ENCODE data around the gene SLC4A2.

The SLC4A2 gene

GRCh38 chr7:151093748-151094147 lies 34.4 kb downstream of the SLC4A2 start:
- Histone ChIP-seq H3K4me2 (ENCODE audit: low read length) (no peak overlapping the region), H3K36me3 (replicated peaks; ENCODE audit: low read depth, low read length) (peaks cover 11% of the 10 kb centered on the region), H3K9me3 (ENCODE audit: insufficient read depth, low read length) (no peaks in the 10 kb centered on the region), H3K27ac (ENCODE audit: low read length) (no peak overlapping the region), H4K20me1 (ENCODE audit: insufficient read depth, low read length) (peaks cover 55% of the 10 kb centered on the region), H3K4me1 (ENCODE audit: low read length) (no peaks in the 10 kb centered on the region), H3K9ac (ENCODE audit: low read length) (no peak overlapping the region), H3K79me2 (ENCODE audit: low read length) (peaks cover 89% of the 10 kb centered on the region), H3K27me3 (ENCODE audit: low read depth, low read length) (no peaks in the 10 kb centered on the region), H2AFZ (ENCODE audit: low read depth, low read length) (no peak overlapping the region), H3K4me3 (ENCODE audit: low read length) (no peak overlapping the region)
- TF ChIP-seq EZH2phosphoT487 (IDR thresholded peaks at IDR 0.05; ENCODE audit: low read depth): no peak
- no peak for TF ChIP-seq CTCF (IDR thresholded peaks at IDR 0.05; ENCODE audit: low read depth, low read length)

- Histone ChIP-seq H2AFZ (ENCODE audit: low read depth, low read length) (no peak overlapping the region), H3K4me1 (ENCODE audit: low read length) (no peaks in the 10 kb centered on the region), H3K27ac (ENCODE audit: low read length) (no peak overlapping the region), H3K4me2 (ENCODE audit: low read length) (no peak overlapping the region), H3K4me3 (ENCODE audit: low read length) (no peak overlapping the region), H3K27me3 (ENCODE audit: low read depth, low read length) (no peaks in the 10 kb centered on the region), H3K9ac (ENCODE audit: low read length) (no peak overlapping the region), H3K9me3 (ENCODE audit: insufficient read depth, low read length) (no peaks in the 10 kb centered on the region), H3K36me3 (replicated peaks; ENCODE audit: low read depth, low read length) (peaks cover 5% of the 10 kb centered on the region), H3K79me2 (ENCODE audit: low read length) (peaks cover 85% of the 10 kb centered on the region), H4K20me1 (ENCODE audit: insufficient read depth, low read length) (peaks cover 51% of the 10 kb centered on the region)
- TF ChIP-seq CTCF (IDR thresholded peaks at IDR 0.05; ENCODE audit: low read depth, low read length) (no peak), EZH2phosphoT487 (IDR thresholded peaks at IDR 0.05; ENCODE audit: low read depth) (no peak)
Observed at GRCh38 chr7:151094675-151095074, 35.3 kb downstream of the SLC4A2 start.

GRCh38 chr7:151095123-151095797 lies 35.9 kb downstream of the SLC4A2 start:
- Histone ChIP-seq H3K36me3 (replicated peaks; ENCODE audit: low read depth, low read length) (peaks cover 5% of the 10 kb centered on the region), H2AFZ (ENCODE audit: low read depth, low read length) (no peak overlapping the region), H3K9me3 (ENCODE audit: insufficient read depth, low read length) (no peaks in the 10 kb centered on the region), H3K4me1 (ENCODE audit: low read length) (no peaks in the 10 kb centered on the region), H3K4me3 (ENCODE audit: low read length) (no peak overlapping the region), H4K20me1 (ENCODE audit: insufficient read depth, low read length) (peaks cover 56% of the 10 kb centered on the region), H3K27ac (ENCODE audit: low read length) (no peak overlapping the region), H3K27me3 (ENCODE audit: low read depth, low read length) (no peaks in the 10 kb centered on the region), H3K79me2 (ENCODE audit: low read length) (peaks cover 85% of the 10 kb centered on the region), H3K4me2 (ENCODE audit: low read length) (no peak overlapping the region), H3K9ac (ENCODE audit: low read length) (no peak overlapping the region)
- no peak for TF ChIP-seq EZH2phosphoT487 (IDR thresholded peaks at IDR 0.05; ENCODE audit: low read depth)
- no peak for TF ChIP-seq CTCF (IDR thresholded peaks at IDR 0.05; ENCODE audit: low read depth, low read length)

GRCh38 chr7:151095828-151096475 lies 36.6 kb downstream of the SLC4A2 start:
- Histone ChIP-seq H3K9ac (ENCODE audit: low read length) (no peak overlapping the region), H3K4me1 (ENCODE audit: low read length) (no peaks in the 10 kb centered on the region), H3K27me3 (ENCODE audit: low read depth, low read length) (no peaks in the 10 kb centered on the region), H3K9me3 (ENCODE audit: insufficient read depth, low read length) (no peaks in the 10 kb centered on the region), H4K20me1 (ENCODE audit: insufficient read depth, low read length) (peaks cover 59% of the 10 kb centered on the region), H3K36me3 (replicated peaks; ENCODE audit: low read depth, low read length) (peaks cover 5% of the 10 kb centered on the region), H3K27ac (ENCODE audit: low read length) (no peak overlapping the region), H2AFZ (ENCODE audit: low read depth, low read length) (no peak overlapping the region), H3K79me2 (ENCODE audit: low read length) (peaks cover 86% of the 10 kb centered on the region), H3K4me2 (ENCODE audit: low read length) (no peak overlapping the region), H3K4me3 (ENCODE audit: low read length) (no peak overlapping the region)
- no peak for TF ChIP-seq CTCF (IDR thresholded peaks at IDR 0.05; ENCODE audit: low read depth, low read length)
- TF ChIP-seq EZH2phosphoT487 (IDR thresholded peaks at IDR 0.05; ENCODE audit: low read depth): no peak

Data from OCI-LY3 (cell line).